H1 (cell line): ENCODE results near the gene RIPK4.

Experiments used
- CTCF ChIP-seq, 3 experiments: IDR thresholded peaks; 1 replicate in 2 of 3; 2 replicates in 1 of 3; pipeline versions ENCODE4 v1.5.1 to v1.6.1; 2011; ENCODE audit warnings: low read length in 3 of 3, mild to moderate bottlenecking in 3 of 3, inconsistent platforms in 2 of 3, low read depth in 1 of 3, moderate library complexity in 1 of 3; ENCODE audit not compliant: insufficient read depth in 1 of 3; ENCODE audit errors: control extremely low read depth in 1 of 3
- MAX ChIP-seq: IDR thresholded peaks from 2 replicates; pipeline ENCODE4 v1.6.1; 2012; ENCODE audit warnings: inconsistent platforms
- SP4 ChIP-seq: IDR thresholded peaks from 2 replicates; pipeline ENCODE4 v1.6.1; 2012; ENCODE audit warnings: low read length, inconsistent platforms
- TBP ChIP-seq: IDR thresholded peaks from 2 replicates; pipeline ENCODE4 v1.6.1; 2011; ENCODE audit warnings: low read depth, low read length, improper control_type of control experiment

DNA sequence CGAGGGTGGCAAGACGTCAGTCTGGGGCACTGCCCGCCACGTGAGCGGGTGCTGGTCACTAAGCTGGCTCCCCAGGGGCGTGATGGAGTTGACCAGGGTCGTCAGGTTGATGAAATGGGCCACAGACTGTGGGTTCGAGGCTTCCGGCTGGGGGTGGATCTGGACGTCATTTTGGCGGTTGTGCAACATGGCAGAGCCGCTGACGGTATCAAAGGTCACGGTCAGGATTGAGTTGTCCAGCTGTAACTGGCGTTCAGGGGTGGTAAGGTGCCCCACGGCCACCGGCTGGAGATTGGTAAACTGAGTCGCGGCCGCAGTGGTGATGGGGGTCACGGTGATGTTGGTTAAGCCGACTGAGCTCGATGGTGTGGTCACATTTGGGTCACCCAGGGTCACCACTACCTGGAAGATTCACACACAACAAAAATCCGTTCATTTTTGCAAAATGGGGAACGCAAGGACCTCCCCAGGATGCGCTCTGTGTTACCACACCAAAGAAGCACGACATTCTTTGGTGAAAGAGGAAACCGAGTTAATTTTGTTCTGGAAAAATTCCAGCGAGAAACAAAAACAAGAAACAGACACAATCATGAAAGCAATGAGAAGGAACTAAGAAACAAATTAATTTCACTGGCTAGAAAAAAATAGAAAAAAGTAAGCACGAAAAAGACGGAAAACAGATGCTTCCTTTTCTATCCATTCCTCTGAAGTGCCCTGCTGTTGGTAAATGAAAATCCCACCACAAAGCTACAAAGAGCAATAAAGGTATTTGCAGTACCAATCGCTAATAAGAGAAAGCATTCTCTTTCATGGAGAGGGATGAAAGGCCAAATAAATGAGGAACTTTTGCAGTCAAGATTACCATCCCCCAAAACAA is 34.7 kb upstream of the RIPK4 start:
- TF ChIP-seq TBP (no peak), MAX (no peak), CTCF (IDR thresholded peaks at IDR 0.05; ENCODE audit: control extremely low read depth in 1 of 3, insufficient read depth in 1 of 3, low read depth in 1 of 3, low read length in 3 of 3) (no peak), SP4 (no peak)
